ENCODE data around the gene CHD2. TPM values are rescaled to one million over a fixed set of nuclear protein-coding genes. Genes with fewer than 3 reads are reported as not detected.

Gene CHD2
- total RNA-seq, 1 donor from 2014 or later = 159 TPM

- Mint-ChIP-seq H3K4me3 (ENCODE audit: low read depth) (no peak overlapping the region), H3K9me3 (ENCODE audit: low read depth) (no peaks in the 10 kb centered on the region), H3K4me1 (ENCODE audit: low read depth) (peaks cover 38% of the 10 kb centered on the region), H3K36me3 (ENCODE audit: insufficient read depth) (peaks cover 12% of the 10 kb centered on the region), H3K27ac (peak overlapping the region; percentile 65), H3K27me3 (no peaks in the 10 kb centered on the region)
- no peak for DNase-seq (ENCODE audit: low spot score, unreplicated experiment)
- TF ChIP-seq CTCF (IDR thresholded peaks at IDR 0.05; ENCODE audit: unreplicated experiment) = no peak
Observed at GRCh38 chr15:92879949-92880725, 20.0 kb upstream of the CHD2 start.

- Mint-ChIP-seq H3K4me3 (ENCODE audit: low read depth) (no peak overlapping the region), H3K4me1 (ENCODE audit: low read depth) (peaks cover 42% of the 10 kb centered on the region), H3K27me3 (no peaks in the 10 kb centered on the region), H3K27ac (peak overlapping the region; percentile 65), H3K9me3 (ENCODE audit: low read depth) (no peaks in the 10 kb centered on the region), H3K36me3 (ENCODE audit: insufficient read depth) (peaks cover 12% of the 10 kb centered on the region)
- TF ChIP-seq CTCF (IDR thresholded peaks at IDR 0.05; ENCODE audit: unreplicated experiment) = no peak
- no peak for DNase-seq (ENCODE audit: low spot score, unreplicated experiment)
Observed at GRCh38 chr15:92880796-92881195, 19.3 kb upstream of the CHD2 start.

GRCh38 chr15:92881211-92881754, 18.8 kb upstream of the CHD2 start:
- no peak for TF ChIP-seq CTCF (IDR thresholded peaks at IDR 0.05; ENCODE audit: unreplicated experiment)
- H3K4me3 Mint-ChIP-seq (ENCODE audit: low read depth) = peak overlapping the region; percentile 72
- H3K27me3 Mint-ChIP-seq = no peaks in the 10 kb centered on the region
- H3K9me3 Mint-ChIP-seq (ENCODE audit: low read depth) = no peaks in the 10 kb centered on the region
- peaks cover 45% of the 10 kb centered on the region for H3K4me1 Mint-ChIP-seq (ENCODE audit: low read depth)
- H3K36me3 Mint-ChIP-seq (ENCODE audit: insufficient read depth) = peaks cover 15% of the 10 kb centered on the region
- H3K27ac Mint-ChIP-seq = peak overlapping the region; percentile 98
- no peak for DNase-seq (ENCODE audit: low spot score, unreplicated experiment)

- H3K4me3 Mint-ChIP-seq (ENCODE audit: low read depth) = peak overlapping the region; percentile 72
- DNase-seq (ENCODE audit: low spot score, unreplicated experiment) = peak; percentile 97
- TF ChIP-seq CTCF (IDR thresholded peaks at IDR 0.05; ENCODE audit: unreplicated experiment) = no peak
- no peaks in the 10 kb centered on the region for H3K9me3 Mint-ChIP-seq (ENCODE audit: low read depth)
- H3K4me1 Mint-ChIP-seq (ENCODE audit: low read depth) = peaks cover 46% of the 10 kb centered on the region
- H3K27ac Mint-ChIP-seq = peak overlapping the region; percentile 98
- peaks cover 20% of the 10 kb centered on the region for H3K36me3 Mint-ChIP-seq (ENCODE audit: insufficient read depth)
- H3K27me3 Mint-ChIP-seq = no peaks in the 10 kb centered on the region
Observed at GRCh38 chr15:92881802-92882696, 18.1 kb upstream of the CHD2 start.

GRCh38 chr15:92882697-92883162, 17.4 kb upstream of the CHD2 start:
- H3K36me3 Mint-ChIP-seq (ENCODE audit: insufficient read depth) = peaks cover 24% of the 10 kb centered on the region

More at GRCh38 chr15:92882697-92883162, 17.4 kb upstream of the CHD2 start:
- H3K27me3 Mint-ChIP-seq = no peaks in the 10 kb centered on the region
- H3K4me1 Mint-ChIP-seq (ENCODE audit: low read depth) = peaks cover 45% of the 10 kb centered on the region
- H3K27ac Mint-ChIP-seq = no peak overlapping the region
- no peak for DNase-seq (ENCODE audit: low spot score, unreplicated experiment)
- no peaks in the 10 kb centered on the region for H3K9me3 Mint-ChIP-seq (ENCODE audit: low read depth)
- no peak for TF ChIP-seq CTCF (IDR thresholded peaks at IDR 0.05; ENCODE audit: unreplicated experiment)
- peak overlapping the region; percentile 90 for H3K4me3 Mint-ChIP-seq (ENCODE audit: low read depth)
